Posterior cingulate gyrus (tissue), 11 donors: Measurements from ENCODE around the gene ANKRD44.
A peak's percentile ranks its signal among the peaks of the same experiment; 100 is the strongest.

Source experiments
- DNase-seq, 10 donors: peaks; one replicate each; pipeline versions ENCODE4 v3.0.0 to v3.0.0-alpha.2; 2020 to 2021; ENCODE audit warnings: mixed read lengths in 3 of 10
- intact Hi-C: fragments of 100-400 bp; cut with DNase I; formaldehyde crosslinking; loops from one replicate; pipeline ENCODE4 v1.15.1; 2023

ANKRD44 gene

GRCh38 chr2:197191177-197191939 lies 119.2 kb downstream of the ANKRD44 start:
- intact Hi-C loops: loop anchor here (1.0 to 2.0 kb wide), 2 partner anchors 119 to 187 kb away; partner anchors contain the start of gene ANKRD44
- no peak for DNase-seq

- intact Hi-C loops: loop anchor here (2.0 kb wide), 1 partner anchor 189 kb away; no protein-coding TSS in a partner anchor
Measured at GRCh38 chr2:197190100-197190432, 120.5 kb downstream of the ANKRD44 start.

DNA sequence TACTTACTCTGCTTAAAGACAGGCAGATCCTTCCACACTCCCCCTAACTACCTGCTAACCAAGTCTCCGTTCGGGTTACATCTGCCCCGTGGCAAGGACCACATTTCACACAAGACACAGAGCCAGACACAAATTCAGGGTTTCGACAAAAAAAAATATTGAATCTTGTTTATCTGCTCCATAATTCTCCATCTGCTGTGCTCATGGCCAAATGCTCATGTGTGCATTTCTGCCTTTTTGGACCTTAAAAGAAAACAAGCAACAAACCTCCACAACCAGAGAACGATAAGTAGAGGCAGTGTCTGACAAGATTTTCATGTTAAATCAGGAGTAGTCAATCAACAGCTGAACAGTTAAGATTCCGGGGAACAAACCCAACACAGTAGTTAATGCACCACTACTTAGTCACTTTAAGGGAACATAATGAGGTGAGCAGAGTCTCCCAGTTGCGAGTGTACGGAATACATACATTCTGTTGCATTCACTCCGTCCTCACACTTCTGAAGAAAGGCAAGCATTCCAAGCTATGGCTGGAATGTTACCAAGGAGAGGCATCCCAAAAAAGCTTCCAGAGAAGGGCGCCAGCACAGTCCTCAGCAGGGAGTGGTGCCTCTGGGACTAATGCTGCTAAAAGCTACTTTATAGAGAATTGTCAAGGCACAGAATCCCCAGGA lies 121.0 kb downstream of the ANKRD44 start:
- intact Hi-C loops: loop anchor here (2.0 kb wide), 1 partner anchor 189 kb away; no protein-coding TSS in a partner anchor

More at GRCh38 chr2:197190100-197190432, 120.5 kb downstream of the ANKRD44 start:
- no peak for DNase-seq

GRCh38 chr2:197185676-197186075 lies 124.9 kb downstream of the ANKRD44 start:
- intact Hi-C loops: no loop called here
- DNase-seq: no peak

More for the DNA sequence above, 121.0 kb downstream of the ANKRD44 start:
- DNase-seq: no peak

- intact Hi-C loops: no loop called here
Measured at GRCh38 chr2:197184959-197185586, 125.5 kb downstream of the ANKRD44 start.

GRCh38 chr2:197183355-197183754 lies 127.2 kb downstream of the ANKRD44 start:
- intact Hi-C loops: no loop called here
- DNase-seq: no peak

More at GRCh38 chr2:197184959-197185586, 125.5 kb downstream of the ANKRD44 start:
- DNase-seq: peak in 1 of 10 donors; percentile 35

DNA sequence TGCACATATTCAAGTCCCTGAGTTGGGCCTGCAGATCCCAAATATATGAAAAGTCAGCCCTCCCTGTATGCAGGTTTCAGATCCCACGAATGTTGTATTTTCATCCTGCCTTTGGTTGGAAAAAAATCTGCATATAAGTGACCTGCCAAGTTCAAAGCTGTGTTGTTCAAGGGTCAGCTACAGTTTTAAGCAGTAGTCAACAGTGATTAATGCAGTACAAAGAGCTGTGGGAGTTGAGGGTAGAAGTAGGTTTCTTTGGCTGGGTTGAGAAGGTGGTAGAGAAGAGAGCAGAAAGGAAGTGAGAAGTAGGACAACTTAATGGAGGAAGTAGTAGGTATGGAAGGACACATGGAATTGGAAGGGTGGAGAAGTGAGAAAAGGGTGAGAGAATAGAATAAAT lies 127.9 kb downstream of the ANKRD44 start:
- intact Hi-C loops: no loop called here
- DNase-seq: no peak

- DNase-seq: no peak
- intact Hi-C loops: no loop called here
Measured at GRCh38 chr2:197181491-197181890, 129.1 kb downstream of the ANKRD44 start.

GRCh38 chr2:197179744-197180498 lies 130.7 kb downstream of the ANKRD44 start:
- intact Hi-C loops: no loop called here
- peak in 1 of 10 donors; percentile 74 for DNase-seq

- intact Hi-C loops: no loop called here
- no peak for DNase-seq
Measured at GRCh38 chr2:197176522-197176921, 134.1 kb downstream of the ANKRD44 start.

- DNase-seq: no peak
- intact Hi-C loops: no loop called here
Measured at GRCh38 chr2:197174539-197175094, 136.0 kb downstream of the ANKRD44 start.

DNA sequence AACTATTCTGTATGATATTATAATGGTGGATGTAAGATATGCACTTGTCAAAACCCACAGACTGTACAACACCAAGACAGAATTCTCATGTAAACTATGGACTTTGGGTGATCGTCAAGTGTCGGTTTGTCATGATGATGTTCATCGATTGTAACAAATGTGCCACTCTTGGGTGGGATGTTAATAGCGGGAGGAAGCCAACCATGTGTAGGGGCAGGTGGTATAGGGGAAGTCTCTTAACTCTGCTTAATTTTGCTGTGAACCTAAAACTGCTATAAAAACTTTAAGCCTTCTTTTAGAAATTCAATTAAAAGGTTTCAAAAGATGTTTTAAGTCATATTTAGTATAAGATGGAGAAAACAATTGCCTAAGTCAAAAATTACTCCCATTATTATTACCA lies 139.0 kb downstream of the ANKRD44 start:
- no peak for DNase-seq
- intact Hi-C loops: no loop called here

DNA sequence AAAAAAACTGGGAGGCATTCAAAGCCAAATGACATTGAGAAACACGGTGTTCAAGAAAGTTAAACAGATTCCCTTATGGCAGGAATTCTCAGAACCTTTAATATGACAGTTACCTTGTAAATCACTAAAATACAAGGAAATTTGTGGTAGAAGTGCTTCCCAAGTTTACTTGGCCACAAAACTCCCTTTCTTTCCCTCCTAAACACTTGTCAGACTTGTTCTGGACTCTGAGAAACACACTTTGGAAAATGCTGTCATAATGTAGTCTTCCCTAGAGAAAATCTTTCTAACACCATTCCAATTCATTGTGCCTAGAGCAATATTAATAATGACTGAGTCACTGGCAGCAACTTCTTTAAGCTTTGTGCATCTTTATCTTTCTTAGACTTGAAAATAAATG lies 140.4 kb downstream of the ANKRD44 start:
- DNase-seq: no peak
- intact Hi-C loops: no loop called here

DNA sequence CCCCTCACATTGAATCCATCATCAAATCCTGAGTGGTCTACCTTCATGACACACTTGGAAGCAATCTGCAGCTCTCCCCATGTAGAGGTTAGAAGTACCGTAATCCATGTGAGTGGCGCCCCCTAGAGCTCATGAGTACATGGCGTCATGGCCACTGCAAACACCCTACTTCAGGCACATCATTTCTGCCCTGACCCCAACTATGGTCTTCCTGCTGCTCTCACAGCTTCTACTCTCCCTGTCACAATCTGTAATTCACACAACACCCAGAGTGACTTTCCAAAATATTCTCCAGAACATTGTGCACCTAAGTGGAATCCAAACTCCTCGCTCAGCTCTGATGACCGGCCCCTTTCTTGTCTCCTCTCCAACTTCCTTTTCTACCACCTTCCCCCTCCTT lies 141.9 kb downstream of the ANKRD44 start:
- peak in 9 of 10 donors; percentile 44 to 94 (median 76) for DNase-seq
- intact Hi-C loops: loop anchor here (2.0 to 5.0 kb wide), 2 partner anchors 56 to 156 kb away; no protein-coding TSS in a partner anchor

DNA sequence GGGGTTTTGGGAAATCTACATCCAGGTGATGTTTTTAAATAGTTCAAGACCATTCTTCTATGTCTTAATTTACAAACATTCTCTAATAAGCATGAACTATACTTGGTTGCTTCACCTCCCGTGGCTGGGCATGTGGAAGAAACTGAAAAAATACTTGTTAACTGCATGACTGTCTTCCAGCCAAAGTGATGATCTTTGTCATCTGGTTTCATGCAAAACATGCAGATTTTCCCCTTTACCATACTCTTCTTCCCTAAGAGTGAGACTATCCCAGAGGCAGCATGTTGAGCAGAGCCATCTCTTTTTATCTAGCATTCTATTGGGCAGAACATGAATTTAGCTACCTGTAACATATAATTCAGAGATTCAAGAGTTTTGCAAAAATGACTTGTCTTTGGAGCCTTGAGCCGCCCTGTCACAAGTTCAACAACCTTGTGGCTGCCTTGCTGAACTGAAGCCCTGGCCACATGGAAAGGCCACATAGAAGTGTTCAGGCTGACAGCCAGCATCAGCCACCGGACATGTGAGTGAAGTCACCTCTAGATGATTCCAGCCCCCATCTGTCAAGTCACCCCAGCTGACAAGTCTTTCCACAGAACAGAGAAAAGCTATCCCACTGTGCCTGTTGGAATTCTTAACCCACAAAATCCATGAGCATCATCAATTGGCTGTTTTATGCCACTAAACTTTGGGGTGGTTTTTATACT lies 142.8 kb downstream of the ANKRD44 start:
- DNase-seq: peak in 1 of 10 donors; percentile 61
- intact Hi-C loops: loop anchor here (2.0 to 5.0 kb wide), 2 partner anchors 55 to 155 kb away; no protein-coding TSS in a partner anchor

- intact Hi-C loops: loop anchor here (5.0 kb wide), 1 partner anchor 153 kb away; no protein-coding TSS in a partner anchor
- DNase-seq: no peak
Measured at GRCh38 chr2:197165020-197165419, 145.6 kb downstream of the ANKRD44 start.

GRCh38 chr2:197164141-197164754 lies 146.3 kb downstream of the ANKRD44 start:
- intact Hi-C loops: no loop called here
- peak in 9 of 10 donors; percentile 19 to 88 (median 37) for DNase-seq

DNA sequence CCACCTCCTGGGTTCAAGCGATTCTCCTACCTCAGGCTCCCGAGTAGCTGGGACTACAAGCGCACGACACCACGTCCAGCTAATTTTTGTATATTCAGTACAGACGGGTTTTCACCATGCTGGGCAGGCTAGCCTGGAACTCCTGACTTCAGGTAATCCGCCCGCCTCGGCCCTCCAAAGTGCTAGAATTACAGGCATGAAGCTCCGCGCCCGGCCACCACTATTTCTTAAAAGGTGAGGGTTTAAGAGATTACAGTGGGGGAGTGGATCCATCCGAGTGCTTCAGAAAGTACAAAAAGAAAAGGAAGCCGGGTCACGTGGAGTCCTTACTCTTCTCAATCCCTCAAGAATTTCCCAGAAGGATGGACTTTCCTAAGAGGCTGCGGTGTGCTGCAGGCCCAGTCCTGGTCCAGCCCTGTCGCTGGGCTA lies 146.9 kb downstream of the ANKRD44 start:
- intact Hi-C loops: no loop called here
- peak in 1 of 10 donors; percentile 72 for DNase-seq

- intact Hi-C loops: no loop called here
- no peak for DNase-seq
Measured at GRCh38 chr2:197161774-197162173, 148.8 kb downstream of the ANKRD44 start.
